ENCODE data around the gene ITGA5.

The ITGA5 gene

DNA sequence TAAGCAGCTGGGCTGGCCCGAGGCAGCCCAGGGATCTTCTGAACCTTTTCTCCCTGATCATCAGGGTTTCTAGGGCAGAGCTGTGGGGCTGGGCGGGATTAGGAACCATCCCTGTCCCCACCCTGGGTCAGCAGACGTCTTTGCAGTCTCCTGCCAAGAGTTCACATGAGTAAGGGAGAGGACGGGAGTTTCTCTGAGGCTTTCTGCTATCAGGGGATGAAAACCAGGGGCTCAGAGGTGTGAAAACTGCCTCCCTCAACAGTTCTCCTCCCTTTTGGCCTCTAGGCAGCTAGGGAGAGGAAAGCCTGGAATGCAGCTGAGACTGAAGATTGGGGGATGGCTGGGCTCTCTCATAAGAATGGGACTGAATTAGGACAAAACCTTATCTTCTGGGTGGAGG is 42.5 kb downstream of the ITGA5 start:
- no peak overlapping the region for H3K4me3 ChIP-seq (ENCODE audit: low read depth, low read length)
- TF ChIP-seq, protein P1, sequence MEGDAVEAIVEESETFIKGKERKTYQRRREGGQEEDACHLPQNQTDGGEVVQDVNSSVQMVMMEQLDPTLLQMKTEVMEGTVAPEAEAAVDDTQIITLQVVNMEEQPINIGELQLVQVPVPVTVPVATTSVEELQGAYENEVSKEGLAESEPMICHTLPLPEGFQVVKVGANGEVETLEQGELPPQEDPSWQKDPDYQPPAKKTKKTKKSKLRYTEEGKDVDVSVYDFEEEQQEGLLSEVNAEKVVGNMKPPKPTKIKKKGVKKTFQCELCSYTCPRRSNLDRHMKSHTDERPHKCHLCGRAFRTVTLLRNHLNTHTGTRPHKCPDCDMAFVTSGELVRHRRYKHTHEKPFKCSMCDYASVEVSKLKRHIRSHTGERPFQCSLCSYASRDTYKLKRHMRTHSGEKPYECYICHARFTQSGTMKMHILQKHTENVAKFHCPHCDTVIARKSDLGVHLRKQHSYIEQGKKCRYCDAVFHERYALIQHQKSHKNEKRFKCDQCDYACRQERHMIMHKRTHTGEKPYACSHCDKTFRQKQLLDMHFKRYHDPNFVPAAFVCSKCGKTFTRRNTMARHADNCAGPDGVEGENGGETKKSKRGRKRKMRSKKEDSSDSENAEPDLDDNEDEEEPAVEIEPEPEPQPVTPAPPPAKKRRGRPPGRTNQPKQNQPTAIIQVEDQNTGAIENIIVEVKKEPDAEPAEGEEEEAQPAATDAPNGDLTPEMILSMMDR (IDR thresholded peaks at IDR 0.05; ENCODE audit: low read depth, low read length) = no peak

DNA sequence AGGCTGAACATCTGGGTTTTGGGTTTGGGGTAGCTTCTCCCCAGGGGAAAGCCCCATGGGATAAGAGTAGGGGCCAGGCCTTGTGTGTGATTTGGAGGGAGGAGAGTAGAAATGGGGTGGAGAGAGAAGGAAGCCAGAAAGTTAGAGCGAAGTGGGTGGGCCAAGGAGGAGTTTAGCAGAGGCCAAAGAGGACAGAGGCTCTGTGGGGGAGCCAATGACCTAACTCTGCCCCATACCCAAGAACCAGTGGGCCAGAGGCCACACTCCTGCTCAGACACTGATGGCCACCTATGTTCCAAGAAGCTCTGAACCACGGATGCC is 43.8 kb downstream of the ITGA5 start:
- TF ChIP-seq, protein P1 (IDR thresholded peaks at IDR 0.05; ENCODE audit: low read depth, low read length) = no peak
- H3K4me3 ChIP-seq (ENCODE audit: low read depth, low read length) = no peak overlapping the region

DNA sequence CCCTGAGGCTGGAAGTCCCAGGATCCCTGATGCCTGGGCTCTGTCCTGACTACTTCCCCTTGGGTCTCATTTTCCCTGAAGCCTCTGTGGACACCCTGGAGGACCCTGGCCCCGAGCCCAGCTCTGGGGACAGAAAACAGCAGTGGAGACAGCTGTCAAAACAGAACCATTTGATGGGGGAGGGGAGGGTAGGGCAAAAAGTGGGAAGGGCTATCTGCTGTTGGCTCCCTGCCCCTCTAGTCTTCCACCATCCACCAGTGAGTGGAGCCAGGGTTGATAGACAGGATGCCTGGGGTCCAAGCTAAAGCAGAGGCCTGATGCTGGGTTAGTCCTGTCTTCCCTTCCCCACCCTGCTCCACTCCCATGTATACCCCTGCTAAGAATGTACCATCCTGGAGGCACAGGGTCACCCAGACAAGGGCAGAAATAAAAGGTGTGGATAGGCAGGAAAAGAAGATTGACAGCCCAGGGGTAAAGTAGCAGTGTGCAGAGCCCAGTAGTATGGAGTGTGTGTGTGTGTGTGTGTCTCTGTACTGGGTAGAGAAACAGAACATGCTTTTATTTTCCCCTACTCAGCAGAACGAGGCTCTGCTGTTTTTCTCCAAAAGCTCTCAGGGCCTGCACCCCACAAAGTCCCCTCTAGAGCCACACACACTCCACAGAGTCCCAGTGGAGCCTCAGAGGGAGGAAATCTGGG is 44.4 kb downstream of the ITGA5 start:
- TF ChIP-seq, protein P1 (IDR thresholded peaks at IDR 0.05; ENCODE audit: low read depth, low read length) = no peak
- no peak overlapping the region for H3K4me3 ChIP-seq (ENCODE audit: low read depth, low read length)

DNA sequence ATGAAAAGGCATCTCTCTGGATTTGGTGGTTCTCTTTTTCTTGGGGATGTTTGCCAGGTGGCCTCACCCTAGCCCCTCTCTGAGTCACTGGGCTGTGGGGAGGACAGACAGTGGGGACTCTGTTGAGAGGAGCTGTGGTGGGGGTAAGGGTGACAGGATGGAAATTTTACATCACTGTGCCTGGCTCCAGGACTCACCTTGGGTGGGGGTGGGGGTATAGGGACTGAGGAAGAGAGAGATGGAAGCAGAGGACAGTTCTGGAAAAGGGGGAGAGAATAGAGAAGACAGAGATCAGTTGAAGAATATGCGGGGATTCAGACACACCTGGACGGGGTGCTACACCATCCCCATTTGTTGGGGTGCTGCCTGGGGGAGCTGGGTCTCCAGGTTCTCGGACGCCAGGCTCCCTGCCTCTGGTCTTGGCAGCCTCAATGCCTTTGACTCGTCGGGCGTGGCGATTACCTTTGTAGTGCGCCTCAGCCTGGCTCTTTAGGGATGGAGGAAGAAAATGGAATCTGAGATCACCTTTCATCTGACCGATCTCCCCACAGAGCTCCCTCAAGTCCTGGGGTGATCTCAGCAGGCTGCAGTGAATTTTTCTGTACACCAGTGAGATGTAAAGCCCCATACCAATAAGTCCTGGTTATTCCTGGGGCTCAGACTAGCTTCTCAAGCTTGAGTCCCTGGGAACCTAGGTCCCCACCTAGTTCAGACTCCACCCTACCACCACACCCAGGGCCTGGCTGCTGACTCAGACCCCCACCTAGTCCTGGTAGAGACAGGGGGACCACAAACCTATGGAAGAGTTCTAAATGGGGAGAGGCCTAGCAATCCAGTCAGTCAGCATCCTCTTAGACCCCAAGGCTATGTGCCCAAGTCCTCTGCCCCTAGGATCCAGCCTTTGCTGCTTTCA is 45.2 kb downstream of the ITGA5 start:
- H3K4me3 ChIP-seq (ENCODE audit: low read depth, low read length) = no peak overlapping the region
- TF ChIP-seq, protein P1 (IDR thresholded peaks at IDR 0.05; ENCODE audit: low read depth, low read length) = no peak

DNA sequence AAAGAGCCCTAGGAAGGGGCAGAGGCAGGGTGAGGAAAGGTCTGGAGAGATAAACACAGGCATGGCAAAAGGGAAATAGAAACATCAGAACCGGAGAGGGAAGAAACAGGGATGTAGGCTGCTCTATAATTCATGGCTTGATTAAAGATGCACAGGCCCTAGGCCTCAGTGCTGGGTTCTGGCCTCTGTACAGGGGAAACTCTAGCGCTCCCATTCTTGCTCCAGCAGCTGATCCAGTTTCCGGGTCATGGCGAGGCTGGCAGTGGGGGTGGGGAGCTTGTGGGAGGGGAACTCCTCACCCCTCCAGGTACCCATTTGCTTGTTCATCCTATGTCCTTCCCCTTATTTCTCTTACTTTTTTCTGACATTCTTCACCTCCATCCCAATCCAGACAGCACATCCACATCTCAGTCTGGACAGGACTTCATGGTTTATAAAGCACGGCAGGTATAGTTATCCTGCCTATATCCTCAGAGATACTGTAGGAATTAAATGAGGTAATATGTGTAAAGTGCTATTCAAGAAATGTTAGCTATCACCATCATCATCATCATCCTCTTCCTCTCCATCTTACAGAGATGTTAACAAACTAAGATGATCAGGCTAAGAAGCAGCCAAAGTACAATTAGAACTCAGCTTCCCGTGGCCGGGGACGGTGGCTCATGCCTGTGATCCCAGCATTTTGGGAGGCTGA is 46.8 kb downstream of the ITGA5 start:
- TF ChIP-seq, protein P1 (IDR thresholded peaks at IDR 0.05; ENCODE audit: low read depth, low read length) = no peak
- no peak overlapping the region for H3K4me3 ChIP-seq (ENCODE audit: low read depth, low read length)

DNA sequence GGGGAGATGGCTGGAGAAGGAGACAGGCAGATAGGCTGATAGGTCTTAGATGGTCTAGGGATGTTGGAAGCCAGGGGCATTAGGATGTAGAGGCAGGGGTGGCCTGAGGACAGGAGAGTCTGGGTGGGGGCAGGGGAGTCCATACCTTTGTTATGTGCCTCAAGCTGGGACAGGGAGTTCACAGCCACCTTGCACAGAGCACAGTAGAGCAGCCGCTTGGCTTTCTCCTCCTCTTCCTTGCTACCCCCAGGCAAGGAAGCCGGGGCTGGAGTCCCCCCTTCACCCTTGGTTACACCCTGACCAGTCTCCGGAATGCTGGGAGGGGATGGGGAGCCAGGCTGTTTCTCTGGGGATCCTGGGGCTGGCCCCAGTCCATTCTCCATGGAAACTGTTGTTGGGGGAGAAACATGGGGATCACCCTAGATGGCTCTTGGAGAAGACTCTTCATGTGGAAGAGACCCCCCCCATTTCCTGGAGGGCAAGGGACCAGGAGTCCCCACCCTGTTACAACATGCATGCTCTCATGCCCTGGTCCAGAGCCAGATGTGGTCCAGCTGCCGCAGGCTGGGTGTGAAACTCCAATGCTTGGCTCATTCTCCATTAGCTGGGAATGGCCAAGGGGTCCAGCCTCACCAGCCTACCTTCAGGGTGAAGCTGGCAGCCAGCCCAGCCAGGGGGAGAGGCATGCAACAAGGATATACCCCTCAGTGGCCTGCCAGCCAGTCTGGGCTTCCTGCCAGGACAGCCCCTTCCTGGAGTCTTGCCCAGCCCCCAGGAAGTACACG is 47.5 kb downstream of the ITGA5 start:
- TF ChIP-seq, protein P1 (IDR thresholded peaks at IDR 0.05; ENCODE audit: low read depth, low read length) = no peak
- H3K4me3 ChIP-seq (ENCODE audit: low read depth, low read length) = no peak overlapping the region

Measured in WI38 (cell line).